Panc1 (cell line): ENCODE results near the gene XIST.
"Not testable (repeated sequence)": the region's sequence is repeated elsewhere in the genome, so short reads cannot be mapped to it uniquely, and the experiment has no call there.

Source experiments
- POLR2AphosphoS5 ChIP-seq: IDR thresholded peaks from 2 replicates; pipeline ENCODE4 v1.6.1; 2012; ENCODE audit warnings: mild to moderate bottlenecking, low read depth, low read length, moderate library complexity
- SIN3A ChIP-seq: IDR thresholded peaks from 2 replicates; pipeline ENCODE4 v1.6.1; 2012; ENCODE audit warnings: low read depth, mild to moderate bottlenecking, low read length, moderate library complexity, borderline replicate concordance; ENCODE audit not compliant: insufficient read depth
- TF ChIP-seq, protein P1 (sequence below): fragments of 450-650 bp; IDR thresholded peaks from 2 replicates; pipeline ENCODE4 v1.5.1; 2017; ENCODE audit warnings: mild to moderate bottlenecking

DNA sequence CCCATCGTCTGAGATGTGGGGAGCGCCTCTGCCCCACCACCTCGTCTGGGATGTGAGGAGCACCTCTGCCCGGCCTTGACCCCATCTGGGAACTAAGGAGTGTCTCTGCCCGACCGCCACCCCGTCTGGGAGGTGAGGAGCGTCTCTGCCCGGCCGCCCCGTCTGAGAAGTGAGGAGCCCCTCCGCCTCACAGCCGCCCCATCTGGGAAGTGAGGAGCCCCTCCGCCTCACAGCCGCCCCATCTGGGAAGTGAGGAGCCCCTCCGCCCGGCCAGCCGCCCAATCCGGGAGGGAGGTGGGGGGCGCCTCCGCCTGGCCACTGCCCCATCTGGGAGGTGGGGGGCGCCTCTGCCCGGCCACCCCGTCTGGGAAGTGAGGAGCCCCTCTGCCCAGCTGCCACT, 29.7 kb upstream of the XIST start:
- TF ChIP-seq, protein P1, sequence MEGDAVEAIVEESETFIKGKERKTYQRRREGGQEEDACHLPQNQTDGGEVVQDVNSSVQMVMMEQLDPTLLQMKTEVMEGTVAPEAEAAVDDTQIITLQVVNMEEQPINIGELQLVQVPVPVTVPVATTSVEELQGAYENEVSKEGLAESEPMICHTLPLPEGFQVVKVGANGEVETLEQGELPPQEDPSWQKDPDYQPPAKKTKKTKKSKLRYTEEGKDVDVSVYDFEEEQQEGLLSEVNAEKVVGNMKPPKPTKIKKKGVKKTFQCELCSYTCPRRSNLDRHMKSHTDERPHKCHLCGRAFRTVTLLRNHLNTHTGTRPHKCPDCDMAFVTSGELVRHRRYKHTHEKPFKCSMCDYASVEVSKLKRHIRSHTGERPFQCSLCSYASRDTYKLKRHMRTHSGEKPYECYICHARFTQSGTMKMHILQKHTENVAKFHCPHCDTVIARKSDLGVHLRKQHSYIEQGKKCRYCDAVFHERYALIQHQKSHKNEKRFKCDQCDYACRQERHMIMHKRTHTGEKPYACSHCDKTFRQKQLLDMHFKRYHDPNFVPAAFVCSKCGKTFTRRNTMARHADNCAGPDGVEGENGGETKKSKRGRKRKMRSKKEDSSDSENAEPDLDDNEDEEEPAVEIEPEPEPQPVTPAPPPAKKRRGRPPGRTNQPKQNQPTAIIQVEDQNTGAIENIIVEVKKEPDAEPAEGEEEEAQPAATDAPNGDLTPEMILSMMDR, result not testable (repeated sequence)
- TF ChIP-seq SIN3A, POLR2AphosphoS5: not testable (repeated sequence)
